ENCODE results near the gene PMCH.
"Not testable (repeated sequence)": the region's sequence is repeated elsewhere in the genome, so short reads cannot be mapped to it uniquely, and the experiment has no call there.

The PMCH gene

GRCh38 chr12:102163383-102163782, 34.2 kb downstream of the PMCH start:
- TF ChIP-seq, protein P1, sequence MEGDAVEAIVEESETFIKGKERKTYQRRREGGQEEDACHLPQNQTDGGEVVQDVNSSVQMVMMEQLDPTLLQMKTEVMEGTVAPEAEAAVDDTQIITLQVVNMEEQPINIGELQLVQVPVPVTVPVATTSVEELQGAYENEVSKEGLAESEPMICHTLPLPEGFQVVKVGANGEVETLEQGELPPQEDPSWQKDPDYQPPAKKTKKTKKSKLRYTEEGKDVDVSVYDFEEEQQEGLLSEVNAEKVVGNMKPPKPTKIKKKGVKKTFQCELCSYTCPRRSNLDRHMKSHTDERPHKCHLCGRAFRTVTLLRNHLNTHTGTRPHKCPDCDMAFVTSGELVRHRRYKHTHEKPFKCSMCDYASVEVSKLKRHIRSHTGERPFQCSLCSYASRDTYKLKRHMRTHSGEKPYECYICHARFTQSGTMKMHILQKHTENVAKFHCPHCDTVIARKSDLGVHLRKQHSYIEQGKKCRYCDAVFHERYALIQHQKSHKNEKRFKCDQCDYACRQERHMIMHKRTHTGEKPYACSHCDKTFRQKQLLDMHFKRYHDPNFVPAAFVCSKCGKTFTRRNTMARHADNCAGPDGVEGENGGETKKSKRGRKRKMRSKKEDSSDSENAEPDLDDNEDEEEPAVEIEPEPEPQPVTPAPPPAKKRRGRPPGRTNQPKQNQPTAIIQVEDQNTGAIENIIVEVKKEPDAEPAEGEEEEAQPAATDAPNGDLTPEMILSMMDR (IDR thresholded peaks at IDR 0.05; ENCODE audit: extremely low read depth, insufficient read depth, missing control alignments): no peak

GRCh38 chr12:102155206-102155605, 42.4 kb downstream of the PMCH start:
- in situ Hi-C loops (cut with MboI; ENCODE audit: low pct_unique_long_range_greater_than_20kb, low sequenced_read_pairs, unreplicated experiment); DNase-seq (ENCODE audit: low spot score): not testable (repeated sequence)

More at GRCh38 chr12:102163383-102163782, 34.2 kb downstream of the PMCH start:
- in situ Hi-C loops (cut with MboI; ENCODE audit: low pct_unique_long_range_greater_than_20kb, low sequenced_read_pairs, unreplicated experiment): no loop called here
- DNase-seq (ENCODE audit: low spot score): no peak

DNA sequence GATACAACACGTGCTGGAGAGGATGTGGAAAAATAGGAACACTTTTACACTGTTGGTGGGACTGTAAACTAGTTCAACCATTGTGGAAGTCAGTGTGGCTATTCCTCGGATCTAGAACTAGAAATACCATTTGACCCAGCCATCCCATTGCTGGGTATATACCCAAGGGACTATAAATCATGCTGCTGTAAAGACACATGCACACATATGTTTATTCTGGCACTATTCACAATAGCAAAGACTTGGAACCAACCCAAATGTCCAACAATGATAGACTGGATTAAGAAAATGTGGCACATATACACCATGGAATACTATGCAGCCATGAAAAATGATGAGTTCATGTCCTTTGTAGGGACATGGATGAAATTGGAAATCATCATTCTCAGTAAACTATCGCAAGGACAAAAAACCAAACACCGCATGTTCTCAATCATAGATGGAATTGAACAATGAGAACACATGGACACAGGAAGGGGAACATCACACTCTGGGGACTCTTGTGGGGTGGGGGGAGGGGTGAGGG, 50.5 kb downstream of the PMCH start:
- DNase-seq (ENCODE audit: low spot score); in situ Hi-C loops (cut with MboI; ENCODE audit: low pct_unique_long_range_greater_than_20kb, low sequenced_read_pairs, unreplicated experiment): not testable (repeated sequence)

All from GM13977 (cell line).